HepG2 (cell line): ENCODE data around the gene SEC16A. TPM values are rescaled to one million over a fixed set of nuclear protein-coding genes. Genes with fewer than 3 reads are reported as not detected.
A peak's percentile ranks its signal among the peaks of the same experiment; 100 is the strongest.

Source experiments
- ARID3A ChIP-seq: IDR thresholded peaks from 2 replicates; pipeline ENCODE4 v1.6.1; 2012; ENCODE audit warnings: low read depth, low read length, improper control_type of control experiment
- CREB3 ChIP-seq: sonication (generic); formaldehyde crosslinking; IDR thresholded peaks from 2 replicates; pipeline ENCODE4 v1.5.0; 2020; ENCODE audit warnings: missing genetic modification reagents
- E2F5 ChIP-seq: sonication (generic); formaldehyde crosslinking; conservative IDR thresholded peaks from 2 replicates; pipeline ENCODE4 v1.4.0; 2020; ENCODE audit warnings: missing genetic modification reagents
- HBP1 ChIP-seq: IDR thresholded peaks from 2 replicates; pipeline ENCODE4 v1.6.1; 2016; ENCODE audit warnings: low read depth, control low read depth
- PHF5A ChIP-seq: IDR thresholded peaks from one replicate; pipeline ENCODE4 v1.6.1; 2018; ENCODE audit warnings: low read depth, missing genetic modification reagents; ENCODE audit not compliant: unreplicated experiment
- SRSF9 ChIP-seq: fragments of 200-400 bp; formaldehyde crosslinking; IDR thresholded peaks from 2 replicates; pipeline ENCODE4 v1.6.1; 2018; ENCODE audit warnings: borderline replicate concordance, mild to moderate bottlenecking, low read depth, low read length; ENCODE audit not compliant: insufficient read depth, poor library complexity, severe bottlenecking
- ZBTB33 ChIP-seq: sonication (generic); formaldehyde crosslinking; IDR thresholded peaks from 2 replicates; pipeline ENCODE4 v1.4.0; 2020; ENCODE audit warnings: missing genetic modification reagents
- ZMYM3 ChIP-seq: sonication (generic); formaldehyde crosslinking; IDR thresholded peaks from 2 replicates; pipeline ENCODE4 v1.5.1; 2020; ENCODE audit warnings: mild to moderate bottlenecking, missing genetic modification reagents
- ZNF10 ChIP-seq: sonication (generic); formaldehyde crosslinking; IDR thresholded peaks from 2 replicates; pipeline ENCODE4 v1.4.0; 2020; ENCODE audit warnings: mild to moderate bottlenecking, low read depth, missing genetic modification reagents, borderline replicate concordance
- ZNF546 ChIP-seq: sonication (generic); formaldehyde crosslinking; conservative IDR thresholded peaks from 2 replicates; pipeline ENCODE4 v1.8.1; 2023; ENCODE audit warnings: mild to moderate bottlenecking, missing genetic modification reagents
- ZNF619 ChIP-seq: sonication (generic); formaldehyde crosslinking; IDR thresholded peaks from 2 replicates; pipeline ENCODE4 v1.4.0; 2020; ENCODE audit warnings: mild to moderate bottlenecking, missing genetic modification reagents
- ZNF687 ChIP-seq: sonication (generic); formaldehyde crosslinking; IDR thresholded peaks from 2 replicates; pipeline ENCODE4 v1.5.1; 2020; ENCODE audit warnings: mild to moderate bottlenecking, missing genetic modification reagents, moderate library complexity
- ZNF704 ChIP-seq: sonication (generic); formaldehyde crosslinking; IDR thresholded peaks from 2 replicates; pipeline ENCODE4 v1.8.1; 2023; ENCODE audit warnings: mild to moderate bottlenecking, inconsistent platforms, moderate library complexity, missing genetic modification reagents, borderline replicate concordance
- ZNF747 ChIP-seq: sonication (generic); formaldehyde crosslinking; IDR thresholded peaks from 2 replicates; pipeline ENCODE4 v1.8.1; 2023; ENCODE audit warnings: missing genetic modification reagents, mild to moderate bottlenecking, borderline replicate concordance
- ZNF75D ChIP-seq: sonication (generic); formaldehyde crosslinking; IDR thresholded peaks from 2 replicates; pipeline ENCODE4 v1.8.1; 2023; ENCODE audit warnings: missing genetic modification reagents, mild to moderate bottlenecking, borderline replicate concordance
- polyA plus RNA-seq, 8 experiments: library from polyadenylated mRNA; depleted of rRNA in 3 of 8; stranded (reverse) in 7 of 8; unstranded in 1 of 8; fragments of >200 nt; fragmentation: Illumina TruSeq in 4 of 8; extraction: Trizol in 4 of 8; gene quantifications; 2 replicates each; pipeline versions ENCODE4 v1.2.1 to v1.2.3, GENCODE V29; 2011 to 2016; ENCODE audit warnings: low read depth in 4 of 8, missing spikeins in 1 of 8, mixed read lengths in 1 of 8; ENCODE audit not compliant: insufficient read depth in 1 of 8
- total RNA-seq, 5 experiments: library from RNA; depleted of rRNA; stranded (reverse); fragments of >200 nt; fragmentation: Illumina TruSeq; extraction: Trizol; gene quantifications; 2 replicates each; pipeline ENCODE4 v1.2.3, GENCODE V29; 2016; ENCODE audit warnings: low read depth in 1 of 5

SEC16A gene
- total and polyA plus RNA-seq, 2 of the 13 experiments (the other 11 are each of a cell fraction or from before 2014, with no cell fraction given) = 15.9 to 18.9 TPM

GRCh38 chr9:136441681-136442245, 41.1 kb downstream of the SEC16A start (continued):
- TF ChIP-seq ZBTB33 (CRISPR knock-in tag) (no peak), ZNF619 (CRISPR knock-in tag) (no peak), ZNF747 (no peak), ZNF10 (no peak), PHF5A (peak; percentile 18), ZNF704 (CRISPR knock-in tag) (no peak), CREB3 (CRISPR knock-in tag) (no peak), ARID3A (no peak), ZMYM3 (CRISPR knock-in tag) (0 out of 2 replicates have a peak, but pooled peaks have one; percentile 16), ZNF546 (CRISPR knock-in tag) (no peak), HBP1 (no peak), ZNF75D (CRISPR knock-in tag) (no peak), E2F5 (CRISPR knock-in tag) (no peak), ZNF687 (peak; percentile 95), SRSF9 (no peak)
